ENCODE measurements around the gene RNF208. TPM values are rescaled to one million over a fixed set of nuclear protein-coding genes. Genes with fewer than 3 reads are reported as not detected.

The RNF208 gene
- total and polyA plus RNA-seq, 9 of the 15 experiments (the other 6 are each of a cell fraction or from before 2014, with no cell fraction given): 0.15 to 6.9 (median 0.50) TPM; not detected in 2

DNA sequence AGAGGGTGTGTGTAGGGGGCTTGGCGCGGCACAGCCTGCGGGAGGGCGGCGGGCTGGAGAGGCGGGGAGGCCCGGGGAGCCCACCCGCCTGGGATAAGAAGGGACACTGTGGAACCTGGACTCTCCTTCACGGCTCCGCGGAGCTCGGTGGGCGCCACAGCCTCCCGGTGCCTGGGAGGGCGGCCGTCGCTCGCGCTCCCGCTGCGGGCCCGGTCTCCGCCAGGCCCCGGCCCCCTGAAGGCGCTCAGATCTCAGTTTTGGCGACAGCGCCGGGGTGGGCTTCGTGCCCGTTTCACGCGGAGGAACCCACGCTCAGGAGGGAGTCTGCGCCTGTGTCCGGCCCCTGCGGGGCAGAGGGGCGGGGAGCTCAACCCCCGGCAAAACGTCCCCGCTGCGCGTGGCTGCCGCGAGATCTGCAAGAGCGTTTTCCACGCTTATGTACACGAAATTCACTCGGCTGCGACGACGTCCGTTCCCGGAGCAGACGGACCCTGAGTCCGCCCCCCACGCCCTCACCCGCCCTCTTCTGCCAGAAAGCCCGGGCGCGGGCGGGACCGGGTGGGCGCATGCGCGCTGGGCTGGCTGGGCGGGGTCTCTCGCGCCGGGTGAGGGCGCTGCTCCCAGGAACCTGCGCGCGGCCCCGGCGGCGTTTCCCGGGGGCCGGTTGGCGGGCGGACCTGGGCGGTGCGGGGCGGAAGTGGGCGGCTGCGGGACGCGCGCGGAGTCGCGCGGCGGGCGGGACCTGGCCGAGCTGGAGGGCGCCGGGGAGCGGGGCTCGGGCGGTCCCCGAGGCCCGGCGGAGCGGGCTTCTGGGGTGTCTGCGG, 32.8 kb upstream of the RNF208 start, which contains the start of gene NELFB (continued):
- TF ChIP-seq ZBTB40 (IDR thresholded peaks at IDR 0.05) (peak; percentile 87), ZBTB40 (CRISPR knock-in tag; IDR thresholded peaks at IDR 0.05) (no peak), ZNF780A (CRISPR knock-in tag; IDR thresholded peaks at IDR 0.05) (no peak), SOX6 (IDR thresholded peaks at IDR 0.05) (no peak), CCNT2 (IDR thresholded peaks at IDR 0.05; ENCODE audit: borderline replicate concordance, extremely low read depth, insufficient read length, low read depth, low read length) (peak; percentile 92), POLR2A (conservative IDR thresholded peaks at IDR 0.05) (peak; percentile 85), ILF3 (IDR thresholded peaks at IDR 0.05; ENCODE audit: borderline replicate concordance) (no peak), HDAC3 (IDR thresholded peaks at IDR 0.05; ENCODE audit: borderline replicate concordance, partially characterized antibody) (no peak), SLC30A9 (CRISPR knock-in tag; IDR thresholded peaks at IDR 0.05) (no peak), DPF2 (IDR thresholded peaks at IDR 0.05) (peak; percentile 29; the same call in 1 of the 2 replicates), USF1 (CRISPR knock-in tag; IDR thresholded peaks at IDR 0.05) (no peak), RBFOX2 (IDR thresholded peaks at IDR 0.05; ENCODE audit: low read depth, low read length) (peak; percentile 83)
- TF ChIP-seq, protein P1, sequence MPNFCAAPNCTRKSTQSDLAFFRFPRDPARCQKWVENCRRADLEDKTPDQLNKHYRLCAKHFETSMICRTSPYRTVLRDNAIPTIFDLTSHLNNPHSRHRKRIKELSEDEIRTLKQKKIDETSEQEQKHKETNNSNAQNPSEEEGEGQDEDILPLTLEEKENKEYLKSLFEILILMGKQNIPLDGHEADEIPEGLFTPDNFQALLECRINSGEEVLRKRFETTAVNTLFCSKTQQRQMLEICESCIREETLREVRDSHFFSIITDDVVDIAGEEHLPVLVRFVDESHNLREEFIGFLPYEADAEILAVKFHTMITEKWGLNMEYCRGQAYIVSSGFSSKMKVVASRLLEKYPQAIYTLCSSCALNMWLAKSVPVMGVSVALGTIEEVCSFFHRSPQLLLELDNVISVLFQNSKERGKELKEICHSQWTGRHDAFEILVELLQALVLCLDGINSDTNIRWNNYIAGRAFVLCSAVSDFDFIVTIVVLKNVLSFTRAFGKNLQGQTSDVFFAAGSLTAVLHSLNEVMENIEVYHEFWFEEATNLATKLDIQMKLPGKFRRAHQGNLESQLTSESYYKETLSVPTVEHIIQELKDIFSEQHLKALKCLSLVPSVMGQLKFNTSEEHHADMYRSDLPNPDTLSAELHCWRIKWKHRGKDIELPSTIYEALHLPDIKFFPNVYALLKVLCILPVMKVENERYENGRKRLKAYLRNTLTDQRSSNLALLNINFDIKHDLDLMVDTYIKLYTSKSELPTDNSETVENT (CRISPR knock-in tag; IDR thresholded peaks at IDR 0.05): peak; percentile 46; the same call in 1 of the 2 replicates
- TF ChIP-seq, protein P2, sequence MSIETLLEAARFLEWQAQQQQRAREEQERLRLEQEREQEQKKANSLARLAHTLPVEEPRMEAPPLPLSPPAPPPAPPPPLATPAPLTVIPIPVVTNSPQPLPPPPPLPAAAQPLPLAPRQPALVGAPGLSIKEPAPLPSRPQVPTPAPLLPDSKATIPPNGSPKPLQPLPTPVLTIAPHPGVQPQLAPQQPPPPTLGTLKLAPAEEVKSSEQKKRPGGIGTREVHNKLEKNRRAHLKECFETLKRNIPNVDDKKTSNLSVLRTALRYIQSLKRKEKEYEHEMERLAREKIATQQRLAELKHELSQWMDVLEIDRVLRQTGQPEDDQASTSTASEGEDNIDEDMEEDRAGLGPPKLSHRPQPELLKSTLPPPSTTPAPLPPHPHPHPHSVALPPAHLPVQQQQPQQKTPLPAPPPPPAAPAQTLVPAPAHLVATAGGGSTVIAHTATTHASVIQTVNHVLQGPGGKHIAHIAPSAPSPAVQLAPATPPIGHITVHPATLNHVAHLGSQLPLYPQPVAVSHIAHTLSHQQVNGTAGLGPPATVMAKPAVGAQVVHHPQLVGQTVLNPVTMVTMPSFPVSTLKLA (conservative IDR thresholded peaks at IDR 0.05): no peak; a peak in 1 of 4 replicates

Data from K562 (cell line).